A673 (cell line): ENCODE measurements around the gene CLGN. TPM values are rescaled to one million over a fixed set of nuclear protein-coding genes. Genes with fewer than 3 reads are reported as not detected.

Experiments
- BruUV-seq: library from RNA; stranded (reverse); fragments of 400-500 nt; replicated peaks from 2 replicates; lab custom pipeline; 2021; lab: Mats Ljungman, UMichigan
- CTCF ChIA-PET: fragments of 300-600 bp; sonication (Branson Sonifier 250); formaldehyde crosslinking; loops from one replicate; lab custom pipeline; 2022; ENCODE audit warnings: antibody characterized with exemption; lab: Charles Lee
- POLR2A ChIA-PET: fragments of 300-600 bp; sonication (Branson Sonifier 250); formaldehyde crosslinking; loops from one replicate; lab custom pipeline; 2022; ENCODE audit warnings: antibody characterized with exemption; ENCODE audit not compliant: low non-redundant PET; lab: Charles Lee
- DNase-seq: peaks from one replicate; pipeline ENCODE4 v3.0.0-alpha.2; 2015; ENCODE audit warnings: low spot score
- H3K27ac ChIP-seq: fragments of 200-600 bp; sonication (generic); 2 replicates; pipeline ENCODE4 v1.5.1; 2016; ENCODE audit warnings: mixed run types, low read depth, mild to moderate bottlenecking, mixed read lengths, antibody characterized with exemption, low read length; ENCODE audit not compliant: poor library complexity, severe bottlenecking
- H3K27me3 ChIP-seq: fragments of 200-600 bp; sonication (generic); replicated peaks from 2 replicates; pipeline ENCODE4 v1.6.1; 2017; ENCODE audit warnings: mixed run types, low read depth, mild to moderate bottlenecking, mixed read lengths, antibody characterized with exemption, low read length; ENCODE audit not compliant: insufficient read depth, poor library complexity
- H3K36me3 ChIP-seq: fragments of 200-600 bp; sonication (generic); 2 replicates; pipeline ENCODE4 v1.6.1; 2016; ENCODE audit warnings: mixed run types, mild to moderate bottlenecking, mixed read lengths, antibody characterized with exemption, low read length; ENCODE audit not compliant: insufficient read depth, poor library complexity, severe bottlenecking
- H3K4me1 ChIP-seq: fragments of 200-600 bp; sonication (generic); 2 replicates; pipeline ENCODE4 v1.6.1; 2017; ENCODE audit warnings: mixed run types, mild to moderate bottlenecking, mixed read lengths, antibody characterized with exemption, low read length; ENCODE audit not compliant: insufficient read depth, poor library complexity, severe bottlenecking
- H3K4me3 ChIP-seq: fragments of 200-600 bp; sonication (generic); 2 replicates; pipeline ENCODE4 v1.5.1; 2016; ENCODE audit warnings: low read depth, mixed run types, mild to moderate bottlenecking, mixed read lengths, low read length; ENCODE audit not compliant: poor library complexity, severe bottlenecking
- H3K9me3 ChIP-seq: fragments of 200-600 bp; sonication (generic); 2 replicates; pipeline ENCODE4 v1.6.1; 2016; ENCODE audit warnings: mixed run types, low read depth, mild to moderate bottlenecking, mixed read lengths, antibody characterized with exemption, low read length; ENCODE audit not compliant: poor library complexity, severe bottlenecking
- CTCF ChIP-seq: fragments of 300-800, 200-600 bp; sonication (generic); conservative IDR thresholded peaks from 2 replicates; pipeline ENCODE4 v1.5.1; 2017; ENCODE audit warnings: low read depth, mild to moderate bottlenecking, antibody characterized with exemption, low read length, moderate library complexity, mixed read lengths
- EZH2 ChIP-seq: fragments of 200-600 bp; sonication (generic); IDR thresholded peaks from 2 replicates; pipeline ENCODE4 v1.6.1; 2017; ENCODE audit warnings: borderline replicate concordance, low read depth, mild to moderate bottlenecking, mixed read lengths, antibody characterized with exemption, low read length; ENCODE audit not compliant: poor library complexity, severe bottlenecking
- intact Hi-C: fragments of 100-400 bp; cut with micrococcal nuclease; formaldehyde crosslinking; loops from one replicate; pipeline ENCODE4 v1.10.0; 2022; ENCODE audit not compliant: unreplicated experiment
- total RNA-seq: library from RNA; stranded (reverse); gene quantifications from 2 replicates; pipeline ENCODE4 v1.2.3, GENCODE V29; 2021

Gene CLGN
- total RNA-seq, 1 experiment from 2014 or later, result 7.3 TPM

DNA sequence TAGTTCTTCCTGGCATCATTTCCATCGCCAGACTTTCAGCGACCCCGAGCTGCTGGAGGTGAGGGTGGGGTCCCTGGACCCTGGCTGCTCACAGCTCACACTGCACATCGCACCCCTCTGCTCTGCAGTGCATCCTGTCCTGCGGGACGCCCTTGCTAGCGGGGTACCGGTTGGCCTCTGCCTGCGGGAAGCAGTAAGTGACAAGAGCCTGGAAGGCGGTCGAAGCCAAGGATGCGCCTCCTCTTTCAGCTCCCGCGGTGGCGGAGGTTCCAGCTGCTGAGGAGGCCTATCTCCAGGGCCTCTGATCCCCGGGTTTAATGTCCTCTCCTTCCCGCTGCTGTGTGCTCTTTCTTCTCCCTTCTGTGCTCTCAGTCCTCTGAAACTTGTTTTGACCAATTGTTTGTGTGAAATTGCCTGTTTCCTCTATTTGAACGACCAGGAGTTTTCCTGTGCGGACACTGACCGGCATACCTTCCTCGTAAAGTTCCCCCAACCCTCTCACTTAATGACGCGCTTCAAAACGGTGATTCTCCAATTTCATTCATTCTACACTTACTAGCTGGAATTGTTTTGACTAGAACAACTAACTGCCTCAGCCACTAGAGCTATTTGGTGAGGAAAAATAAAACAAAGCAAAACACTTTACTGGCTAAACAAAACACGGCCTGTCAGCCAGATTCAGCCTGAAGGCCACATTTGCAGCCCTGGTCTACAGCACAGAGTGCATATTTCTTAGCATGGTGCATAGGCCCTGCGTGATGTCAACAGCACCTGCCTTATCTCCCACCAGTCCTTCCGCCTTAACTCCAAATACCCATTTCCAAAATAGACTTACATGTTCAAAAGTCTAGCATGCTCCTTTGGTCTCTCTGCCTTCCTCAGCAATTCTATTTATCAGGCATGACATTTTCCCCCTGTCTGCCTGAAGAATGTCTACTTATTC lies 42.6 kb upstream of the CLGN start:
- BruUV-seq, result no TSS peak
- no peak overlapping the region for H3K27ac ChIP-seq
- H3K27me3 ChIP-seq, result no peaks in the 10 kb centered on the region
- CTCF ChIA-PET, result no interaction called here
- DNase-seq, result no peak
- POLR2A ChIA-PET, result no interaction called here
- H3K4me1 ChIP-seq, result peaks cover 14% of the 10 kb centered on the region
- TF ChIP-seq EZH2 (no peak), CTCF (no peak)
- H3K9me3 ChIP-seq, result no peaks in the 10 kb centered on the region
- intact Hi-C loops, result no loop called here
- no peak overlapping the region for H3K4me3 ChIP-seq
- H3K36me3 ChIP-seq, result no peaks in the 10 kb centered on the region

DNA sequence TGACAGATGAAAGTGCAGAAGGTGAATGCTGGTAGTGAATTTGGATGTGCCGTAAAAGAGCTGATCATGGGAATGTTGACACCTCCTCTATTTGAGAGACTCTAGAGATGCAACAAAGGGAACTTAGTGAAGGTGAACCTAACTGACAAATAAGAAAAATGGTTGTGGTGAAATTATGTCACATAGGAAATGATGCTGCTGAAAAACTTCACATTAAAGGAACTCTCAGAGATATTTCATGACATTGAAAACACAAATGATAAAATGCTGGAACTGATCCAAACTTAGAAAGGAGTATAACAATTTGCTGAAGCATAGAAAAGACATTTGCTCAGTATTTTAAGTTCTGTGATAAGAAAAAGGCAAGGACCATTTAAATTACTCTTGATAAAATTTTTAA lies 38.7 kb upstream of the CLGN start:
- H3K27ac ChIP-seq, result no peak overlapping the region
- POLR2A ChIA-PET, result no interaction called here
- H3K4me1 ChIP-seq, result no peaks in the 10 kb centered on the region
- no peaks in the 10 kb centered on the region for H3K27me3 ChIP-seq
- intact Hi-C loops, result no loop called here
- DNase-seq, result no peak
- H3K36me3 ChIP-seq, result no peaks in the 10 kb centered on the region
- TF ChIP-seq EZH2, result no peak
- no peak for TF ChIP-seq CTCF
- no peak overlapping the region for H3K4me3 ChIP-seq
- H3K9me3 ChIP-seq, result no peaks in the 10 kb centered on the region
- CTCF ChIA-PET, result no interaction called here
- no TSS peak for BruUV-seq

- Histone ChIP-seq H3K27me3 (no peaks in the 10 kb centered on the region), H3K27ac (no peak overlapping the region), H3K9me3 (no peaks in the 10 kb centered on the region), H3K4me1 (no peaks in the 10 kb centered on the region), H3K36me3 (no peaks in the 10 kb centered on the region), H3K4me3 (no peak overlapping the region)
- CTCF ChIA-PET, result no interaction called here
- TF ChIP-seq CTCF, result no peak
- no peak for TF ChIP-seq EZH2
- no peak for DNase-seq
- intact Hi-C loops, result no loop called here
- no TSS peak for BruUV-seq
- POLR2A ChIA-PET, result no interaction called here
Measured at GRCh38 chr4:140463614-140464013, 36.2 kb upstream of the CLGN start.
